ENCODE results near the gene TM9SF1. TPM values are rescaled to one million over a fixed set of nuclear protein-coding genes. Genes with fewer than 3 reads are reported as not detected.
"Not testable (repeated sequence)": the region's sequence is repeated elsewhere in the genome, so short reads cannot be mapped to it uniquely, and the experiment has no call there.

Gene TM9SF1
- total RNA-seq, 2 donors from 2014 or later: 30.1 to 35.2 TPM

DNA sequence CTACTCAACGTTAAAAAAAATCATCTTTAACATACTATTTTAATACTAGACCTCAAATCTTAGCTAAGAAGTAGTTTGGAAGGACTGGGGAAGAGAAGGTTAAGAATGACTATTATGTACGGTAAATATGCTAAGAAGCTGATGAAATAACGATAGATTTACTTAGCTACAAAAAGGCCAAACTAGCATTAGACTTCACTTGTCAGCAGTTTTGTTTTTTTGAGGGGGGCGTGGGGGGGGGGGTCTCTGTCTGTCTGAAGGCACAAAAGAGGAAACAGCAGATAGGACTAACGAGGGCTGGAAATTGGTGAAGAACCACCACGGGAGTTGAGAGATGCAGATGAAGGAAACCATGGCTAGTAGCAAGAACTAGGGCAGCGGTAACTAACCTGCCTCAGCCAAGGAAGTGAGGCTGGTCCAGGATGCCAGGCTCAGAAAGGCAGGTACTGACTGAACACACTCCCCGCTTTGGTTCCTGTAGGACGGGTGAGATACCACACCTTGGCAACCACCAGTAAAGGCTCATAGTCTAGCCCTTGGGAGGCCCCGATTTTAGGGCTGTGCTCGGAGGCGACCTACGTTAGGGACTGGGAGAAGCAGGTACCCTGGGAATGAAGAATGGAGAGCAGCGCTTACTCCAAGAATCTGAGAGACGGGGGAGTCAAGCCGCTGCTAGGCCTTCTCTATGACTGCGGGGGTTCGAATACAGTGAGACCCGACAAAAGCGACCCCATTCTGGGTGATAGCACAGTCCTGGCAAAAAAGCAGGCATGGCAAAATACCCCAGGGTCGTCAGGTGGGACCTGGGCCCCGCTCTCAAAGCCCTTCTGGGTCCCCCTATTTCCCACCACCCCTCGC, 36.3 kb upstream of the TM9SF1 start:
- DNase-seq (ENCODE audit: low spot score): no peak
- intact Hi-C loops (cut with DNase I): no loop called here

DNA sequence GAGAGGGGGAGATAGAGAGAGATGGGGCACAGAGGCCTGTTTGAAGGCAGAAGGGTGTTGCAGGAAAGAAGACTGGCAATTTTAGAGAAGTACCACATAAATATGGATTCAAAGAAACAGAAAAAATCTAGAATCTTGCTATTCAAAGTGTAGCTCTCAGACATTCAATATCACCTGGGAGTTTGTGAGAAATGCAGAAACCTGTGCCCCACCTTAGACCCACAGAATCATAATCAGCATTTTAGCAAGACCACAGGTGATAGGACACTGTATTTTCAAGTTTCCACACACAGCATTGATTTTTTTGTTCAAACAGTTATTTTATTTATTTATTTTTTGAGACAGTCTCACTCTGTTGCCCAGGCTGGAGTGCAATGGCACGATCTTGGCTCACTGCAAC, 33.7 kb upstream of the TM9SF1 start:
- intact Hi-C loops (cut with DNase I): loop anchor here in 1 of 2 donors (1.0 kb wide), 1 partner anchor 10 kb away; no protein-coding TSS in a partner anchor
- DNase-seq (ENCODE audit: low spot score): no peak

DNA sequence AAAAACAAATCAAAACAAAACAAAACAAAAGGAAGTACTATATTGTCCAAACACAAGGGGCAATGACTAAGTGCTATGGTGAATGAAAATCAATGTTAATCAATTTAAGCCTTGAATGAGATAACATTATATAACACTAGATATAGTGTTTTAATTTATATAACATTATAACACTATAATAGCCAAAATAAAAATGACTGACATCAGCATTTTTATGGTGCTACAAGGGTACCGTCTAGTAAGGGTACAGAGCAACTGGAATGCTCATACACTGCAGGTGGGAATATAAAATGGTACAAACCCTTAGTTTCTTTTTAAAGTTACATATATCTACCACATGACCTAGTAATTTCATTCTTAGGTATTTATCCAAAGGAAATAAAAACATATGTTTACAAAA, 31.2 kb upstream of the TM9SF1 start:
- intact Hi-C loops (cut with DNase I): no loop called here
- no peak for DNase-seq (ENCODE audit: low spot score)

DNA sequence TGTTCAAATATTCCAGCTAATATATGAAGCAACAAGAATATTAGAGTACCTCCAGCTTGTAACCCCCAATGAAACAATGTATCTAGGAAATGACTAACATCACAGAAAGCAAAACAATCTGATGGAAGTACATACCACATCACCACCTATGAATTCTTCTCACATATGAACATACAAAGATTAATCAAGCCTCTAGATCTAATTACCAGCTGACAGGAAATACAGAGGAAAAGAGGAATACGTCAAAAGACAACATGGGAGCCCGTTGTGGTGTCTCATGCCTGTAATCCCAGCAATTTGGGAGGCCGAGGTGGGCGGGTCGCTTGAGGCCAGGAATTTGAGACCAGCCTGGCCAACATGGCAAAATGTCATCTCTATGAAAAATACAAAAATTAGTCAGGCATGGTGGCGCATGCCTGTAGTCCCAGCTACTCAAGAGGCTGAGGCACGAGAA, 29.4 kb upstream of the TM9SF1 start:
- intact Hi-C loops (cut with DNase I): no loop called here
- no peak for DNase-seq (ENCODE audit: low spot score)

DNA sequence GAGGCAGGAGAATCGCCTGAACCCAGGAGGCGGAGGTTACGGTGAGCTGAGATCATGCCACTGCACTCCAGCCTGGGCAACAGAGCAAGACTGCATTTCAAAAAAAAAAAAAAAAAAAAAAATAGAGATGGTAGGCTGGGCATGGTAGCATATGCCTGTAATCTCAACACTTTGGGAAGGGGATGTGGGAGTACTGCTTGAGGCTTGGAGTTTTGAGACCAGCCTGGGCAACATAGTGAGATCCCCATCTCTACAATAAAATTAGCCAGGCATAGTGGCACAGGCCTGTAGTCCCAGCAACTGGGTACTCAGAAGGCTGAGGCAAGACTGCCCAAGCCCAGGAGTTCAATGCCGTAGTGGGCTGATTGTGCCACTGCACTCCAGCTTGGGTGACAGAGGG, 27.7 kb upstream of the TM9SF1 start:
- DNase-seq (ENCODE audit: low spot score); intact Hi-C loops (cut with DNase I): not testable (repeated sequence)

DNA sequence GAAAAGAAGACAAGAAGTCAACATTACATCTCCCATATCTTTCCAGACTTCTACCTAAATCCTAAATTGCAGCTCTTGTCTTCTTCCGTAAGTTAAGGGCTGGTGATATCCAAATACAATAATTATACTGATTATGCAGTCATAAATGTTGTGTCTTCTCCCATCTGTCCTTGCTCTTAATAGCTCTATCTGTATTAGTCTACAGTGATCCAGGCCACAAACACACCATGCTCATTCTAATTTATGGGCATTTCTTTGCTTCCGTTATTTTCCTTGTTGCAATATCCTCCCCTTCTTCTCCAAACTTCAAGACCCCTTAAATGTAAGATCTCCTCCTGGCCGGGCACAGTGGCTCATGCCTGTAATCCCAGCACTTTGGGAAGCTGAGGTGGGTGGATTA, 24.3 kb upstream of the TM9SF1 start:
- intact Hi-C loops (cut with DNase I): loop anchor here in 1 of 2 donors (1.0 kb wide), 1 partner anchor 9 kb away; no protein-coding TSS in a partner anchor
- no peak for DNase-seq (ENCODE audit: low spot score)

DNA sequence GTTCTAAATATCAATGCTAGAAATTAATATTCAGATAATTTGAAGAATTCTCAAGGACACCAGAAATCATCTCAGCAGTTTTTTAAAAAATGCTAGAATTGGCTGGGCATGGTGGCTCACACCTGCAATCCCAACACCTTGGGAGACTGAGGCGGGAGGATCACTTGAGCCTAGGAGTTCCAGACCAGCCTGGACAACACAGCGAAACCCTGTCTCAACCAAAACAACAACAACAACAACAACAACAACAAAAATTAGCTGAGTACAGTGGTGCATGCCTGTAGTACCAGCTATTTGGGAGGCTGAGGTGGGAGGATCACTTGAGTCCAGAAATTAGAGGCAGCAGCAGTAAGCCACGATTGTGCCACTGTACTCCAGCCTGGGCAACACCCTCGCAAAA, 23.8 kb upstream of the TM9SF1 start:
- intact Hi-C loops (cut with DNase I): loop anchor here in 1 of 2 donors (1.0 kb wide), 1 partner anchor 9 kb away; no protein-coding TSS in a partner anchor
- DNase-seq (ENCODE audit: low spot score): no peak

DNA sequence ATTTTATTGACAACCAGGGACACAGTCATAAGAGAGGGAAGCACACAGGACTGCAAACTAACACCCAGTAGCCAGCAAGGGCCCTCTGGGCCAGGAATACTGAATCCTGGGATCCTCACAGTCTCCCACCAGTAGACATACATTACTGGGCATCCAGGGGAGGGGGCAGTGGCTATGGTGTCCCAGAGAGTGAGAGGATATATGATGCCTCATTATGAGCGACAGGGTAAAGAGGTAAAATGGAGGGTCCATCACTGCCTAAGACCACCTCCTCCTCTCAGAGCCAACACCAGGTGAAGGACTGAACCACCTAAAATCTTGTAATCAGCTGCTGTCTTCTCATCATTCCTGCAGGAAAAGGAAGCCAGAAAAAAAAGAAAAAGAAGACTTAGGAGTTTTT, 21.6 kb upstream of the TM9SF1 start:
- not testable (repeated sequence) for DNase-seq (ENCODE audit: low spot score)

DNA sequence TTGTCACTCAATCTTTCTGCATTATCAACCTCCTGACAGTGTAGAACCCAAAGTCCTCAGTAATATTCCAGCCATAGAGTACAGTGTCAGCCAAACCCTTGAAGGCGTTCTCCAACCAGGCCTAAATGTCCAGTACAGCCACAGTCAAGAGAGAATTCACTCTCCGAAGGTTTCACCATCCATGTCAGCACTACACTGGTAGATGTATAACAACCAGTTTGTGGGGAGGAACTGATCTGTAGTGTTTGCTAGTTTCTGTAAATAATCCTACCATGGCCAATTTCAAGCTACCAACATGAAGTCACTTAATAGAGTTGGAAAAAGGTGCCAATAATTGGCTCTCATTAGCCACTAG, 21.1 kb upstream of the TM9SF1 start:
- intact Hi-C loops (cut with DNase I): no loop called here
- DNase-seq (ENCODE audit: low spot score): no peak

More for the DNA sequence above, 21.6 kb upstream of the TM9SF1 start:
- intact Hi-C loops (cut with DNase I): not testable (repeated sequence)

DNA sequence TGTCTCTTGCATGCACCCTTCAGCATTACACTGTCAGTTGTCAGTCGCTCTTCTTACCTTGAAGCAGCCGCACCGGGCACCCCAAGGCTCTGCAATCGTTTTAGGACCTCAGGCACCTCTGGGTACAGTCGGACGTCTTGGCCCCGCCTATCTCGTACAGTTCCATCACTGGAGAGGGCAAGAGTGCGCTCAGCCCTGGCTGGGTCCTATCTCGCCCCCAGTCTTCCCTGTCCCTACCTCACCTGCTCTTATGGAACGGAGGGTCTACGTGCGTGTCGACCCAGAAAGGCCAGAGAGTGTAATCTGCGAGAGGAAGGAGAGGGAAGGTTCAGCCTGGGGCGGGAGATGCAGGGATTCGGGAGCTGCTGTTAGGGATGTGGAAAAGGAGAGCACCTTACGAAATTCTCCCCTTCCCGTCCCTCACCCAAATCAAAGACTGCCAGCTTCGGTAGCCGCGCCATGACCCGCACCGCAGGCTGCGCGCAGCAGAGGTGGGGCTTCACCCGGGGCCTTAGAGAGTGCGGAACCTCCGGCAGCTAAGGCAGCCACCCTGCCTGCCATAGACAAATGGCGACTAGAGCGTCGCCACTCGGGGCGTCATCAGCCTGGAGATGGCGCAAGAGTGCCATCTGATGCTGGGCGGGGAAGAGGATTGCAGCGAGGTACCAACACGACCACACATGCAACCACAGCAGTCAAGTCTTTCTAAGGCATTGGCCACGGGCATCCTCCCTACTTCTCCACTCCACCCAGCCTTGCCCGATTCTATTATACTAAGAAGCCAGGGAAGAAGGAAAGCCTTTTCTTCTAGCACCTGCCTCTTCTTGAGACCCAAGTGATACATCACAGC, 20.5 kb upstream of the TM9SF1 start, which contains the start of gene MDP1:
Gene MDP1 (minus strand): TSS at position 572 of the 850 bp plus-strand sequence. CDS start 111 bp downstream, at position 461.
- intact Hi-C loops (cut with DNase I): no loop called here
- peak; percentile 96 for DNase-seq (ENCODE audit: low spot score)

DNA sequence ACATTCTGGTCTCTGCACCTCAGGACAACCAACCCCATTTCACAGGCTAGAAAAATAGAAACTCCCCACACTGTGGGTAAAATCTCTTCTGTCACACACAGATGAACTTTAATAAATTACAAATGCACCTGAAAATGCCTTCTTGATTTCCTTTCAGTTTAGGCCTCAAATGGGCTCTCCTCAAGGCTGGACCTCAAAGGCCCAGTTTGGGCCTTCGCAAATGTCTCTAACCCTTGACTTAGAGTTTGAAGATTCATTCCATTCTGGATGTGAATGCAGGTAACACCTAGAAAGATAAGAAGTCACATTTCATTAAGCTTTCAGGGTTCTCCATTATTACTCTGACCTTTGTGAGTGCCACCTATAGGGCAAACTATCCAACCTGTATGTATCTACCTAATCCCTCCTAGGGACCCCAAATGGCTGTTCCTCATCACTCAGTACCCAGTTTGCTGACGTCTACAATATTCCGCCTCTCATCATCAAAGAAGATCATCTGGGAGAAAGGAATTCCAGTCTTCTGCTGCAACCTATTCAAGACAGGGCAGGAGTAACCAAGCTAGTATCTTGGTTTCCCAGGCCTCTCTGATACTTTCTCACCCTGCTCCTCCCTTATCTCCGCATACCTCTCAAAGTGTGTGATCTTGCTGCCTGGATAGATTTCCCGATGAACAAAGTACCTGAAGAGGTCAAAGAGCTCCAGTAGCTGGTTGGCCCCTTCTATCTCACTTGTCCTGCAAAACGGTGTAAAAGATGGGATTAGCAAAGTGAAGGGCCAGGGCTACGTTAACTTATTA, 18.8 kb upstream of the TM9SF1 start:
- intact Hi-C loops (cut with DNase I): no loop called here
- no peak for DNase-seq (ENCODE audit: low spot score)

DNA sequence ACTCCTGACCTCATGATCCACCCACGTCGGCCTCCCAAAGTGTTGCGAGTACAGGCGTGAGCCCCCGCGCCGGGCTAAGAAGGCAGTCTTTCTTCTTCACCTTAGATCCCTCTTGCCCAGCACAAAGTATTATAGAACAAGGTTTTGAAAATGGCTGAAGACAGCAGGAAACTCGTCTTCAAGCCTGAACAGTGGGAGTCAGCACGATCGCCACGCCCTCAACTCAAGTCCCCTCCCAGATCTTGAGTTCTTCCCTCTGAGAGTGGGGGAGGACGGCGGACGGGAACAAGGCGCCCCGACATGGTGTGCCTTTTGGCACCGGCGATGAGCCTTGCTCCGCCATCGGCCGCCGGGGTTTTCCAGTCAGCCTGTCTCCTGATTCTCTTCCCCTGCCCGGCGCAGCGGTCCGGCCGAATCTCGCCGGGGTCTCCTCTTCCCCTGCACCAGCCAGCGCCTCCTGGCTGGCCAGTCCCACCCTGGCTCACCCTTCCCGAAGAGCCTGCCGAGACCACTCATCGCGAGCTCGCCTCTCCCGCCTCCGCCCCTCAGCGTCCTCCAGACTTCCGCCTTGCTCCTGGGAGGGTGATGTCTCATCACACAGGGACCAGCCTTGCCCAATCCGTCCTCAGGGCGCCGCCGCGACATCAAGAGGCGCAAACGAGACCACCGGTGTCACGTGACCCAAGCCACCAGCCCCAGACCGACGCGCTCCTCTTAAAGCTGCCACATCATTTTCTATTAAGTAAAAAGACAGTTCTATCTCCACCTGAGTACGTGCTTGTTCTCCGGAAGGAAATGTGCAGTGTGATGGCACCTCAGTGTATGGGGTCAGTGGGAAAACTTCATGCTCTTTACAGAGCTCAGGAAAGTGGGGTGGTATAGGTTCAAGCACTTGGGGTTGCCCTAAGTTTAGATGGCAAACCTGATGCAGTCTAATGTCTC, 18.0 kb upstream of the TM9SF1 start, which contains the start of gene CHMP4A:
Gene CHMP4A (minus strand): TSS at position 565 of the 942 bp plus-strand sequence. CDS start 49 bp downstream, at position 516.
- intact Hi-C loops (cut with DNase I): no loop called here
- DNase-seq (ENCODE audit: low spot score): peak; percentile 100

DNA sequence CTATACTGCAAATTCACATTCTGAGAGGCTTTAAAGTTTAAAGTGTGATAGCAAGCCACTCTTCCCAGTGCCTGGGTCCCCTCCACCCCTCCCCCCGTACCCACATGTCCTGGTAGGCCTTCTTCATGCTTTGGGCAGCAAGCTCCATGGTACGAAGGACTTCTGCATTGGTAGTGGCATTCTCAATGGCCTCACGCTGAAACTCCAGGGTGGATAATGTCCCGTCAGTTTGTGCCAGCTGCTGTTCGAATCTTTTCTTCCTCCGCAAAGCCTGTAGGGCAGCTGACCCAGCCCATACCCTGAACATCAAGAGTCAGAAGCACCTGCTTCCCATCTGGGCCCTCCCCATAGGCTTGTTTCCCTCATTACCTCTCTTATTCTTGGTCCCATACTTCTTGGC, 16.1 kb upstream of the TM9SF1 start:
- no peak for DNase-seq (ENCODE audit: low spot score)
- intact Hi-C loops (cut with DNase I): no loop called here

DNA sequence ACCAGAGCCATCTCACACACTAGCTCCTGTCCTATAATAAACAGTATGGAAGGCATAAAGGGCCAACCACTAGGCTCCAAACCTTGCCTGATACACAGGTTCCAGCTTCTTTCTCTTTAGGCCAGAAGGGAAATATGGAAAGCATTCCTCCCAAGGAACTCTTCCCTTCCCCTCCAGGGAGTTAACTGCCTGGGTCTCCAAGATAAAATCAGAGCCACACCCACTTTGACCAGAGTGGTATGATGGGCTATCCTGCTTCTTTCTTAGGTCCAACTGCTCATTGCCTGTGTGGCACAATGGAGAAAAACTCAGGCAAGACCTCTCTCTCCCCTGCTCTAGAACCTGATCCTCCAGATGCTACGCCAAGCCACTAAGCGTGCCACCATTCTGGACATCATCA, 12.4 kb upstream of the TM9SF1 start:
- no peak for DNase-seq (ENCODE audit: low spot score)

DNA sequence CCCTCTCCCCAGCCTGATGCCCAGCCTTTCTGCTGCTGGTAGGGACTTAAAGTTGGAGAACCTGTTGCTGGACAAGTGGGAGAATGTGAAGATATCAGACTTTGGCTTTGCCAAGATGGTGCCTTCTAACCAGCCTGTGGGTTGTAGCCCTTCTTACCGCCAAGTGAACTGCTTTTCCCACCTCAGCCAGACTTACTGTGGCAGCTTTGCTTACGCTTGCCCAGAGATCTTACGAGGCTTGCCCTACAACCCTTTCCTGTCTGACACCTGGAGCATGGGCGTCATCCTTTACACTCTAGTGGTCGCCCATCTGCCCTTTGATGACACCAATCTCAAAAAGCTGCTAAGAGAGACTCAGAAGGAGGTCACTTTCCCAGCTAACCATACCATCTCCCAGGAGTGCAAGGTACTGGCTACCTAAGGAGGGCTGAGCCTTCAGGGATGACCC, 11.9 kb upstream of the TM9SF1 start:
- DNase-seq (ENCODE audit: low spot score): no peak
- intact Hi-C loops (cut with DNase I): no loop called here

More for the DNA sequence above, 12.4 kb upstream of the TM9SF1 start:
- intact Hi-C loops (cut with DNase I): no loop called here

DNA sequence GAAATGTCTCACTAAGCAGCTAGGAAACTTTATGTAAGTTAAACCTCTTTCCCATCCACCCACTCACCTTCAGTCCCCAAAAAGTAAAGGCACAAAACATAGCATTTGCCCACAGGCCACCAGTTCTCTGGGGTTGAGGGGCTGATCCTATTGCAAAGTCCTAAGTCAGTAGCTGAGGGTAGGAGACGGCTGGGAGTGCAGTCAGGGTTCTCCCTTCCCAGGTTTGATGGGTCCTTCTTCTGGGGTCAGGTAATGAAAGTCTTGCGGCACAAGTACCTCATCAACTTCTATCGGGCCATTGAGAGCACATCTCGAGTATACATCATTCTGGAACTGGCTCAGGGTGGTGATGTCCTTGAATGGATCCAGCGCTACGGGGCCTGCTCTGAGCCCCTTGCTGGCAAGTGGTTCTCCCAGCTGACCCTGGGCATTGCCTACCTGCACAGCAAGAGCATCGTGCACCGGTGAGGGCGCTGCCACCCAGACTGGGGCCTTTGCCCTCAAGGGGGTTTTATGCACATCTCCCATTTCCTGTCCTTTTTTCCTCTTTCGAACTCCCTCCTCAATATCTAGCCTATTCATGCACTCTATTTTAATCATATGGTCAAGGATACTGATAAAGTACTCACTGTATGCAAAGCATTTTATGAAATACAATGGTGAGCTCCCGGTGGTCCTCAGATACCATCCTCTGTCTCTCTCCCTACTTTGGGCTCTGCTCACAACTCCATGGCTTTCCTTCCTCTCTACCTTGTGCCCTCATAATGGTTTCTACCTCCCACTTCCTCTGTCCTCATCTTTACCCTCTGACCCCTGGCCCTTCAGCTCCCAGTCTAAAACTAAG, 11.2 kb upstream of the TM9SF1 start:
- no peak for DNase-seq (ENCODE audit: low spot score)
- intact Hi-C loops (cut with DNase I): no loop called here
